GM13976 (cell line): ENCODE results near the gene LMBRD1.

Experiments used
- DNase-seq: peaks from one replicate; pipeline ENCODE4 v3.0.0; 2012; ENCODE audit warnings: low spot score
- in situ Hi-C: fragments of 300-500 bp; cut with MboI; formaldehyde crosslinking; loops from one replicate; pipeline ENCODE4 v1.12.0; 2022; ENCODE audit warnings: low sequenced_read_pairs, mixed read lengths, inconsistent platforms; ENCODE audit not compliant: unreplicated experiment
- TF ChIP-seq, protein P1 (sequence below): IDR thresholded peaks from 2 replicates; pipeline ENCODE4 v1.5.1; 2012; ENCODE audit warnings: borderline replicate concordance, mild to moderate bottlenecking; ENCODE audit not compliant: insufficient read depth; ENCODE audit errors: extremely low read depth, missing control alignments, control extremely low read depth

Gene LMBRD1

DNA sequence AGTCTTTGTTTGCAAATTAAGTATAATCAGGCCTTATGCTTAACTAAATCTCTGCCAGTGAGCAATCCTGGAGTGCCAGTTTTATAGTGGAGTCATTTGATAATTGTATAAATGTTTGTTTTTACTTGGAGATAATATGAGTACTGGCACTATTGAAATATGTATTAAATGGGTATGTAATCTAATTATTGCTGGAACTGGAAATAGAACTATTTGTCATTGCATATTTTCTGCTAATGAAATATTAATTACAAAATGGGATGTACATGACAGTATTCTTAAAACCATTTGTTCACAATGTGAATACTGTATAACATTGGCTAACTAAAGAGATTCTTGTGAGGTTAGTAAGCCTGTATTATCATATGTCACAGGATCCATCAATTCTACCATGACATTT, 20.5 kb upstream of the LMBRD1 start:
- in situ Hi-C loops: no loop called here
- DNase-seq: no peak

DNA sequence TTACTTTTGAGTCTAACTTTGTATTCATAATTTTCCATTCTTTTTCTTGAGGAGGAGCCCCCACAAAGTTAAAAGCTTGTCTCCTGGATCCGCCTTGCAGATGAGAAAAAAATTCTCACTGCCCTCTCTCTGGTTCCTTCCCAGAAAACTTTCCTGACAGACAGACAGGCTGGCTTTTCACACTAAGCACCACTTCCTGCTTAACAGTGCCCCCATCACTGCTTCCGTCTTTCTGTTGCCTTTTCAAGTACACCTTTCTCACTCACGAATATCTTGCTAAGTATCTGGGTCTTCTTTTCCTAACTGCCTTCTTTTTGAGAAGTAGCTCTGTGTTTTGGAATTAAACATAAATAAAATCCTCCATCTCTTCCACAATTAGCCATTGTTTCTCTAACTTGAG, 19.8 kb upstream of the LMBRD1 start:
- in situ Hi-C loops: no loop called here
- TF ChIP-seq, protein P1, sequence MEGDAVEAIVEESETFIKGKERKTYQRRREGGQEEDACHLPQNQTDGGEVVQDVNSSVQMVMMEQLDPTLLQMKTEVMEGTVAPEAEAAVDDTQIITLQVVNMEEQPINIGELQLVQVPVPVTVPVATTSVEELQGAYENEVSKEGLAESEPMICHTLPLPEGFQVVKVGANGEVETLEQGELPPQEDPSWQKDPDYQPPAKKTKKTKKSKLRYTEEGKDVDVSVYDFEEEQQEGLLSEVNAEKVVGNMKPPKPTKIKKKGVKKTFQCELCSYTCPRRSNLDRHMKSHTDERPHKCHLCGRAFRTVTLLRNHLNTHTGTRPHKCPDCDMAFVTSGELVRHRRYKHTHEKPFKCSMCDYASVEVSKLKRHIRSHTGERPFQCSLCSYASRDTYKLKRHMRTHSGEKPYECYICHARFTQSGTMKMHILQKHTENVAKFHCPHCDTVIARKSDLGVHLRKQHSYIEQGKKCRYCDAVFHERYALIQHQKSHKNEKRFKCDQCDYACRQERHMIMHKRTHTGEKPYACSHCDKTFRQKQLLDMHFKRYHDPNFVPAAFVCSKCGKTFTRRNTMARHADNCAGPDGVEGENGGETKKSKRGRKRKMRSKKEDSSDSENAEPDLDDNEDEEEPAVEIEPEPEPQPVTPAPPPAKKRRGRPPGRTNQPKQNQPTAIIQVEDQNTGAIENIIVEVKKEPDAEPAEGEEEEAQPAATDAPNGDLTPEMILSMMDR: no peak
- no peak for DNase-seq

More for the DNA sequence above, 20.5 kb upstream of the LMBRD1 start:
- TF ChIP-seq, protein P1: no peak

DNA sequence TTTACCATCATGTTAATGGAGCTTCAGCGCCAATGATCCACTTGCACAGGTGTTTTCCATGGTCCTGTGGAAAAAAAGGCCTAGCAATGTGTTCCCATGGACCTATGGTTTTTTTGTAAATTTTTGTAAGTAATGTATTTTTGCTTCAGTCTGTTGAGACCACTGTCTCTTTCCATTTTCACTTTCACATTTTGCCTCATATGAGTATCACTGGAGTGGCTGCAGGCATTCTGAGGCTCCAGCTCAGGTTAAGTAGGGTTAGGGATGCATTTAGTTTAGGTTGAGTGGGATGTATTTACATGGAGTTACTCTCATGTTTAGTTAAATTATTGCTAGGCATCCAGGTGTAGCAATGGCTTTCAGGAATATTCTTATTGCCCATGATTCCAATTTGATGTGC, 19.2 kb upstream of the LMBRD1 start:
- DNase-seq: no peak
- in situ Hi-C loops: no loop called here
- TF ChIP-seq, protein P1: no peak

DNA sequence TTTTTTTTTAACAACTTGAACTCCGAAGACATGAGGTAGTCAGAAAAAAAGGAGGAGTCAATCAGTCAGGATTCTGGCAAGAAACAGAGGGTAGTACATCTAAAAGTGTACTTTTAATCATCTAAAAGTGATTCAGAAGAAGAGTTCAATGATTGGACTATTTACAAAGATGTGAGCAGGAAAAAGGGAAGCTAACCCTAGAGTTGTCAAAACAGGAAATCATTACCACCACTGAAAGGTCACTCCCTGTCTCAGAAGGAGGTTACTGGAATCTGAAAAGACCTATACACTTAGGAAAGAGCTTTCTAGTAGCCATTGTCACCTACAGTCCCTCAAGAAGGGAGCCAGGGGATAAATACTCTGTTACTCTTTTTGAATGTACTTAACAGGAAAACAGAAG, 16.7 kb upstream of the LMBRD1 start:
- in situ Hi-C loops: no loop called here
- DNase-seq: no peak
- TF ChIP-seq, protein P1: no peak

DNA sequence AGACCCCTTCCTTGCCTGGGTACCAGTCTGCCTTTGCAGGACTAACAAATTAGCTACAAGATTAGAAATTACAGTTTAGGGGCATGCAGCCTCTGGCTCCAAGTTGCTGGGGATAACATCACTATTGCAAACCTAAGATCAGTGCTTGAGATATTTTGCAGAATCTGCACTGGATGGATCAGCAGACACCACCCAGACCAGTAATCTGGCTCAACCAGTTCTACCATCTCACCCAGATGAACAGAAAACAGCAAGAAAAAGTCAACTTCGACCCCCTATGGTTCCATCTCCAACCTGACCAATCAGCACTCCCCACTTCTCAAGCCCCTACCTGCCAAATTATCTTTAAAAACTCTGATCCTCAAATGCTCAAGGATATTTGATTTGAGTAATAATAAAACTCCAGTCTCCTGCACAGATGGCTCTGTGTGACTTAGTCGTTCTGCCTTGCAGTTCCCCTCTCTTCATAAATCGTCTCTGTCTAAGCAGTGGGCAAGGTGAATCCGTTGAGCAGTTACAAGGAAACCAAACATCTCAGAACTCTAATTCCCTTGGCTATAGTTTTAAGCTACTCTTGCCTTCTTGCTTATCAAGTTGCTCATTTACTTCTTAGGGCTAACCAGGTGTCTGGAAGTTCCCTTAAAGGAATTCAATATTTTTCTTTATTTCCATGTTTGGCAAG, 16.1 kb upstream of the LMBRD1 start:
- in situ Hi-C loops: no loop called here
- DNase-seq: no peak
- TF ChIP-seq, protein P1: no peak

DNA sequence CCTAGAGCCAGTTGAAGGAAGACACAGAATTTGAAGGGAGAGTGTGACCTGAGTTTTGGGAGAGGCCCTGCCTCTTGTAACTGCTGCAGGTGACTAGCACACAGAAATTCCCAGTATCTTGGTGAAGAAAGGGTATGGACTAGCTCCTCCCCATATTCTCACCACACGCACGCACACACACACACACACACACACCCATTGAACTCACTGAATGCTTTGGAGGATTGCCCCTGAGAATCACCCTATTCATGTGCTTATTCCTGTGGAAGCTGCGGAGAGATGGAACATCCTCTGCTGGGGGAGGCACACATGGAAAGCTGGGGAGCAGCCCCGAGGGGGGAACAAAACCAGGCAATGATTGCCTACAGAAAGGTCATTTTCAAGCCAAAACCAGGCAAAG, 6.2 kb upstream of the LMBRD1 start:
- no peak for DNase-seq
- TF ChIP-seq, protein P1: no peak
- in situ Hi-C loops: no loop called here
